ENCODE results near the gene HIF1AN.

The HIF1AN gene

GRCh38 chr10:100607439-100607838, 71.7 kb downstream of the HIF1AN start:
- TF ChIP-seq, protein P1, sequence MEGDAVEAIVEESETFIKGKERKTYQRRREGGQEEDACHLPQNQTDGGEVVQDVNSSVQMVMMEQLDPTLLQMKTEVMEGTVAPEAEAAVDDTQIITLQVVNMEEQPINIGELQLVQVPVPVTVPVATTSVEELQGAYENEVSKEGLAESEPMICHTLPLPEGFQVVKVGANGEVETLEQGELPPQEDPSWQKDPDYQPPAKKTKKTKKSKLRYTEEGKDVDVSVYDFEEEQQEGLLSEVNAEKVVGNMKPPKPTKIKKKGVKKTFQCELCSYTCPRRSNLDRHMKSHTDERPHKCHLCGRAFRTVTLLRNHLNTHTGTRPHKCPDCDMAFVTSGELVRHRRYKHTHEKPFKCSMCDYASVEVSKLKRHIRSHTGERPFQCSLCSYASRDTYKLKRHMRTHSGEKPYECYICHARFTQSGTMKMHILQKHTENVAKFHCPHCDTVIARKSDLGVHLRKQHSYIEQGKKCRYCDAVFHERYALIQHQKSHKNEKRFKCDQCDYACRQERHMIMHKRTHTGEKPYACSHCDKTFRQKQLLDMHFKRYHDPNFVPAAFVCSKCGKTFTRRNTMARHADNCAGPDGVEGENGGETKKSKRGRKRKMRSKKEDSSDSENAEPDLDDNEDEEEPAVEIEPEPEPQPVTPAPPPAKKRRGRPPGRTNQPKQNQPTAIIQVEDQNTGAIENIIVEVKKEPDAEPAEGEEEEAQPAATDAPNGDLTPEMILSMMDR (IDR thresholded peaks at IDR 0.05; ENCODE audit: control insufficient read depth, insufficient read depth, low read depth, low read length, missing control alignments), result no peak
- DNase-seq (ENCODE audit: low read depth), result no peak
- no peak overlapping the region for H3K4me3 ChIP-seq (ENCODE audit: control insufficient read depth, low read depth, low read length)
